Astrocyte of the spinal cord (primary cell): ENCODE results near the gene MCM3.
A peak's percentile ranks its signal among the peaks of the same experiment; 100 is the strongest.

Experiments
- DNase-seq: peaks from one replicate; pipeline ENCODE4 v3.0.0; 2011; ENCODE audit warnings: low read depth, low spot score
- H3K4me3 ChIP-seq: 2 replicates; pipeline ENCODE4 v1.5.1; 2011; ENCODE audit warnings: low read depth, mild to moderate bottlenecking, low read length, moderate library complexity
- in situ Hi-C: cut with HindIII; loops from 2 replicates; pipeline ENCODE4 v1.10.0; 2017; ENCODE audit warnings: low sequenced_read_pairs
- TF ChIP-seq, protein P1 (sequence below): IDR thresholded peaks from 2 replicates; pipeline ENCODE4 v1.5.1; 2012; ENCODE audit warnings: low read depth, mild to moderate bottlenecking, low read length, inconsistent platforms

Gene MCM3

GRCh38 chr6:52304983-52305390, 20.4 kb upstream of the MCM3 start:
- DNase-seq, result peak; percentile 33
- no peak overlapping the region for H3K4me3 ChIP-seq
- TF ChIP-seq, protein P1, sequence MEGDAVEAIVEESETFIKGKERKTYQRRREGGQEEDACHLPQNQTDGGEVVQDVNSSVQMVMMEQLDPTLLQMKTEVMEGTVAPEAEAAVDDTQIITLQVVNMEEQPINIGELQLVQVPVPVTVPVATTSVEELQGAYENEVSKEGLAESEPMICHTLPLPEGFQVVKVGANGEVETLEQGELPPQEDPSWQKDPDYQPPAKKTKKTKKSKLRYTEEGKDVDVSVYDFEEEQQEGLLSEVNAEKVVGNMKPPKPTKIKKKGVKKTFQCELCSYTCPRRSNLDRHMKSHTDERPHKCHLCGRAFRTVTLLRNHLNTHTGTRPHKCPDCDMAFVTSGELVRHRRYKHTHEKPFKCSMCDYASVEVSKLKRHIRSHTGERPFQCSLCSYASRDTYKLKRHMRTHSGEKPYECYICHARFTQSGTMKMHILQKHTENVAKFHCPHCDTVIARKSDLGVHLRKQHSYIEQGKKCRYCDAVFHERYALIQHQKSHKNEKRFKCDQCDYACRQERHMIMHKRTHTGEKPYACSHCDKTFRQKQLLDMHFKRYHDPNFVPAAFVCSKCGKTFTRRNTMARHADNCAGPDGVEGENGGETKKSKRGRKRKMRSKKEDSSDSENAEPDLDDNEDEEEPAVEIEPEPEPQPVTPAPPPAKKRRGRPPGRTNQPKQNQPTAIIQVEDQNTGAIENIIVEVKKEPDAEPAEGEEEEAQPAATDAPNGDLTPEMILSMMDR, result no peak
- in situ Hi-C loops, result no loop called here

- TF ChIP-seq, protein P1, result no peak
- H3K4me3 ChIP-seq, result no peak overlapping the region
- DNase-seq, result no peak
- in situ Hi-C loops, result no loop called here
These were observed 18.6 kb upstream of the MCM3 start for GRCh38 chr6:52303178-52303577.

DNA sequence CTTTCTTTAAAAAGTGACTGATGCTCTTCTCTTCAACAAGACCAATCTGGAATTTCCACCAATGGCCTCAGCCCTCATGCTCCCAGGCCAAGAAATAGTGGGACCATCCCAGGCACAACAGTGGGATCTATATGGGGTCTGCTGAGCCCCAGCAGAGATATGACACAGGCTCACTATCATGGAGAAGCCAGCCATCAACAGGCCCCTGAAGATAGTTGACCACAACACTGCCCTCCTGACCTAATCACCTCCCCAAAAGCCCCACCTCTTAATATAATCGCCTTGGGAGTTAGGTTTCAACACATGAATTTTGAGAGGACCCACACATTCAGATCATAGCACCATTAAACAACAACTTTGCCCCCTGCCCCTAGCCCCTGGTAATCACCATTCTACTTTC, 16.8 kb upstream of the MCM3 start:
- TF ChIP-seq, protein P1, result no peak
- no peak overlapping the region for H3K4me3 ChIP-seq
- in situ Hi-C loops, result no loop called here
- no peak for DNase-seq

- in situ Hi-C loops, result no loop called here
- DNase-seq, result no peak
- no peak overlapping the region for H3K4me3 ChIP-seq
- TF ChIP-seq, protein P1, result no peak
These were observed 16.0 kb upstream of the MCM3 start for GRCh38 chr6:52300489-52300931.

GRCh38 chr6:52299653-52300052, 15.1 kb upstream of the MCM3 start:
- no peak overlapping the region for H3K4me3 ChIP-seq
- DNase-seq, result no peak
- in situ Hi-C loops, result loop anchor here (25.0 kb wide), 1 partner anchor 363 kb away; the partner anchor contains the start of gene TMEM14A
- TF ChIP-seq, protein P1, result no peak

- no peak overlapping the region for H3K4me3 ChIP-seq
- in situ Hi-C loops, result loop anchor here (25.0 kb wide), 1 partner anchor 365 kb away; the partner anchor contains the start of gene TMEM14A
- DNase-seq, result no peak
- TF ChIP-seq, protein P1, result no peak
These were observed 12.9 kb upstream of the MCM3 start for GRCh38 chr6:52297433-52297832.
